ENCODE data around the gene CLCN6. TPM values are rescaled to one million over a fixed set of nuclear protein-coding genes. Genes with fewer than 3 reads are reported as not detected.

Gene CLCN6
- total and polyA plus RNA-seq, 10 of the 15 experiments (the other 5 are each of a cell fraction or from before 2014, with no cell fraction given), result 2.2 to 20.9 (median 10.2) TPM

DNA sequence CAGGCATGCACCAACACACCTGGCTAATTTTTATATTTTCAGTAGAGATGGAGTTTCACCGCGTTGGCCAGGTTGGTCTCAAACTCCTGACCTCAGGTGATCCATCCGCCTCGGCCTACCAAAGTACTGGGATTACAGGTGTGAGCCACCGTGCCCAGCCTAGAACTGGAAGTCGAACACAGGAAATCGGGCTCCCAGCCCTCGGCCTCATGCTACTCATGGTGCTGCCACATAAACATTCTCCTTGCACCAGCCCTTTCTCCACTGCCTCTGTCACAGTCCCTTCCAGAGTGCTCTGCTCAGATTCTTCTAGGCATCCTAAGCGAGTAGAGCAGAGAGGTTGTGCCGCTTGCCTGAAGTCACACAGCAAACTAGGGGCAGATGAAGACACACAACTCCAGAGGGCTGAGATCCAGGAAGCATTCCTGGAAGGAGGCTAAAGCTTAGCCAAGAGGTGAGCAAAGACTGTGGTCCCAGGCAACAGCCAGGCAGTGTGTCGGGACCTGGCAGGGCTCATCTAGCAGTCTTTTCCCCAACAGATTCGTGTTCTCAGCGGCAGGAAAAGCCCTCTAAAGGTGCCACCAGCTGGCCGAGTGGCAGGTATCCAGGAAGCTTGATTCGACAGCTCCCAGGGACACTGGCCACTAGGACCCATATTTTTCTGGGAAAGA lies 82.3 kb downstream of the CLCN6 start:
- no peak overlapping the region for H2AFZ ChIP-seq (ENCODE audit: control insufficient read depth, low read depth, low read length)
- no peak for TF ChIP-seq ZNF207 (IDR thresholded peaks at IDR 0.05; ENCODE audit: borderline replicate concordance)
- no peak for TF ChIP-seq ZNF24 (IDR thresholded peaks at IDR 0.05)
- no peak for TF ChIP-seq ZSCAN29 (IDR thresholded peaks at IDR 0.05)
- TF ChIP-seq GATAD2B (conservative IDR thresholded peaks at IDR 0.05; ENCODE audit: low read depth), result no peak
- no peak for TF ChIP-seq HDAC6 (IDR thresholded peaks at IDR 0.05; ENCODE audit: unreplicated experiment)
- no peak for TF ChIP-seq BRCA1 (IDR thresholded peaks at IDR 0.05; ENCODE audit: low read depth, low read length)
- no peak for TF ChIP-seq NKRF (conservative IDR thresholded peaks at IDR 0.05)
- no peak for TF ChIP-seq RUNX3 (IDR thresholded peaks at IDR 0.05; ENCODE audit: low read length)
- no peak for TF ChIP-seq ZNF622 (IDR thresholded peaks at IDR 0.05)
- no peak for TF ChIP-seq JUNB (IDR thresholded peaks at IDR 0.05)
- TF ChIP-seq EZH2 (IDR thresholded peaks at IDR 0.05; ENCODE audit: borderline replicate concordance, control insufficient read depth, low read depth, low read length), result no peak
- no peak for TF ChIP-seq SMC3 (IDR thresholded peaks at IDR 0.05; ENCODE audit: borderline replicate concordance, low read length)
- no peak for TF ChIP-seq TCF7 (IDR thresholded peaks at IDR 0.05; ENCODE audit: borderline replicate concordance)
- no peak for TF ChIP-seq POLR2AphosphoS5 (IDR thresholded peaks at IDR 0.05; ENCODE audit: low read length)
- TF ChIP-seq, protein P1, sequence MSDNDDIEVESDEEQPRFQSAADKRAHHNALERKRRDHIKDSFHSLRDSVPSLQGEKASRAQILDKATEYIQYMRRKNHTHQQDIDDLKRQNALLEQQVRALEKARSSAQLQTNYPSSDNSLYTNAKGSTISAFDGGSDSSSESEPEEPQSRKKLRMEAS (IDR thresholded peaks at IDR 0.05; ENCODE audit: low read depth, low read length), result no peak
- TF ChIP-seq SMAD1 (IDR thresholded peaks at IDR 0.05; ENCODE audit: low read depth, partially characterized antibody), result no peak
- TF ChIP-seq RB1 (IDR thresholded peaks at IDR 0.05; ENCODE audit: borderline replicate concordance), result no peak
- no peak for TF ChIP-seq TCF12 (IDR thresholded peaks at IDR 0.05; ENCODE audit: low read depth, low read length)
- H3K4me1 ChIP-seq (ENCODE audit: control insufficient read depth, insufficient read depth, low read length), result no peaks in the 10 kb centered on the region
- no peak overlapping the region for H3K27ac ChIP-seq (ENCODE audit: control insufficient read depth, insufficient read depth)
- ChIA-PET POLR2A (no interaction called here), CTCF (interaction anchor here (1.3 kb wide), 1 partner anchor 79 kb away, joined by 3 read pairs; no protein-coding TSS in a partner anchor), RAD21 (ENCODE audit: unreplicated experiment) (no interaction called here), SMC1A (ENCODE audit: uncharacterized antibody, unreplicated experiment) (no interaction called here)
- H3K79me2 ChIP-seq (ENCODE audit: control insufficient read depth, insufficient read depth, low read length), result no peaks in the 10 kb centered on the region
- in situ Hi-C loops (cut with MboI) (no loop called here), intact Hi-C loops (cut with micrococcal nuclease; ENCODE audit: unreplicated experiment) (no loop called here)
- BruUV-seq (replicated peaks), result no TSS peak
- H3K9me3 ChIP-seq (replicated peaks; ENCODE audit: control insufficient read depth, insufficient read depth, low read length), result no peaks in the 10 kb centered on the region
- no peak overlapping the region for H3K4me3 ChIP-seq
- no peaks in the 10 kb centered on the region for H3K36me3 ChIP-seq (ENCODE audit: control insufficient read depth in 2 of 2, insufficient read depth in 2 of 2, low read length in 1 of 2)
- no peaks in the 10 kb centered on the region; a peak in 1 of 4 replicates for H3K27me3 ChIP-seq (replicated peaks in 1 of 2; ENCODE audit: control insufficient read depth in 2 of 2, insufficient read depth in 2 of 2, low read length in 1 of 2)
- no peak overlapping the region for H3K9ac ChIP-seq (ENCODE audit: control insufficient read depth, insufficient read depth, low read length)
- DNase-seq (ENCODE audit: low read depth, low spot score) (no peak), FAIRE-seq (no peak), ATAC-seq (no peak)
- 50% methylated on average over 15 of the region's 15 CpGs for WGBS (ENCODE audit: insufficient coverage, insufficient replicate concordance, low lambda C conversion rate, missing lambda C conversion rate)
- H3K4me2 ChIP-seq (ENCODE audit: control insufficient read depth, insufficient read depth), result no peak overlapping the region
- no peaks in the 10 kb centered on the region for H4K20me1 ChIP-seq (ENCODE audit: control insufficient read depth, insufficient read depth)
